ENCODE data around the gene SLC13A2.

Gene SLC13A2

GRCh38 chr17:28536532-28537218 is 63.2 kb downstream of the SLC13A2 start:
- no peak for DNase-seq (ENCODE audit: low read depth in 2 of 2)

GRCh38 chr17:28537219-28537610 is 63.8 kb downstream of the SLC13A2 start:
- no peak for DNase-seq (ENCODE audit: low read depth in 2 of 2)

GRCh38 chr17:28538296-28538895 is 65.0 kb downstream of the SLC13A2 start:
- DNase-seq (ENCODE audit: low read depth in 2 of 2), result no peak

GRCh38 chr17:28540231-28540630 is 66.8 kb downstream of the SLC13A2 start:
- DNase-seq (ENCODE audit: low read depth in 2 of 2), result no peak

GRCh38 chr17:28541439-28541838 is 68.0 kb downstream of the SLC13A2 start:
- DNase-seq (ENCODE audit: low read depth in 2 of 2), result no peak

- DNase-seq (ENCODE audit: low read depth in 2 of 2), result no peak
Observed at GRCh38 chr17:28544402-28545140, 71.1 kb downstream of the SLC13A2 start.

GRCh38 chr17:28545141-28545503 is 71.7 kb downstream of the SLC13A2 start:
- no peak for DNase-seq (ENCODE audit: low read depth in 2 of 2)

GRCh38 chr17:28545787-28546415 is 72.5 kb downstream of the SLC13A2 start:
- DNase-seq (ENCODE audit: low read depth in 2 of 2), result no peak

- DNase-seq (ENCODE audit: low read depth in 2 of 2), result no peak
Observed at GRCh38 chr17:28547096-28547622, 73.7 kb downstream of the SLC13A2 start.

All from stimulated activated CD8-positive, alpha-beta memory T cell treated with anti-CD3 and anti-CD28 coated beads, Interleukin-2, amount 100 ng/mL, for 1 hour (primary cell).